Measurements from ENCODE around the gene AOC1.

The AOC1 gene

GRCh38 chr7:150814328-150815001 is 37.9 kb upstream of the AOC1 start:
- H3K4me3 ChIP-seq (replicated peaks in 1 of 2; ENCODE audit: low read depth in 2 of 2, low read length in 2 of 2), result no peak overlapping the region
- no peak for DNase-seq (ENCODE audit: low read depth in 2 of 2)
- no peak for TF ChIP-seq CTCF (IDR thresholded peaks at IDR 0.05; ENCODE audit: low read depth, low read length)

- H3K4me3 ChIP-seq (replicated peaks in 1 of 2; ENCODE audit: low read depth in 2 of 2, low read length in 2 of 2), result no peak overlapping the region
- no peak for TF ChIP-seq CTCF (IDR thresholded peaks at IDR 0.05; ENCODE audit: low read depth, low read length)
- DNase-seq (ENCODE audit: low read depth in 2 of 2), result no peak
Observed at GRCh38 chr7:150818971-150819370, 33.3 kb upstream of the AOC1 start.

- no peak overlapping the region for H3K4me3 ChIP-seq (replicated peaks in 1 of 2; ENCODE audit: low read depth in 2 of 2, low read length in 2 of 2)
- no peak for DNase-seq (ENCODE audit: low read depth in 2 of 2)
- TF ChIP-seq CTCF (IDR thresholded peaks at IDR 0.05; ENCODE audit: low read depth, low read length), result no peak
Observed at GRCh38 chr7:150820148-150820547, 32.2 kb upstream of the AOC1 start.

GRCh38 chr7:150820578-150821198 is 31.6 kb upstream of the AOC1 start:
- no peak overlapping the region for H3K4me3 ChIP-seq (replicated peaks in 1 of 2; ENCODE audit: low read depth in 2 of 2, low read length in 2 of 2)
- no peak for TF ChIP-seq CTCF (IDR thresholded peaks at IDR 0.05; ENCODE audit: low read depth, low read length)
- DNase-seq (ENCODE audit: low read depth in 2 of 2), result no peak

- DNase-seq (ENCODE audit: low read depth in 2 of 2), result no peak
- no peak overlapping the region for H3K4me3 ChIP-seq (replicated peaks in 1 of 2; ENCODE audit: low read depth in 2 of 2, low read length in 2 of 2)
- no peak for TF ChIP-seq CTCF (IDR thresholded peaks at IDR 0.05; ENCODE audit: low read depth, low read length)
Observed at GRCh38 chr7:150823043-150823442, 29.3 kb upstream of the AOC1 start.

- no peak overlapping the region for H3K4me3 ChIP-seq (replicated peaks in 1 of 2; ENCODE audit: low read depth in 2 of 2, low read length in 2 of 2)
- peak in 1 of 2 donors; percentile 5 for DNase-seq (ENCODE audit: low read depth in 2 of 2)
- TF ChIP-seq CTCF (IDR thresholded peaks at IDR 0.05; ENCODE audit: low read depth, low read length), result no peak
Observed at GRCh38 chr7:150823484-150824126, 28.7 kb upstream of the AOC1 start.

Data from cardiac fibroblast (primary cell).